ENCODE data around the gene MRPL20.

DNA sequence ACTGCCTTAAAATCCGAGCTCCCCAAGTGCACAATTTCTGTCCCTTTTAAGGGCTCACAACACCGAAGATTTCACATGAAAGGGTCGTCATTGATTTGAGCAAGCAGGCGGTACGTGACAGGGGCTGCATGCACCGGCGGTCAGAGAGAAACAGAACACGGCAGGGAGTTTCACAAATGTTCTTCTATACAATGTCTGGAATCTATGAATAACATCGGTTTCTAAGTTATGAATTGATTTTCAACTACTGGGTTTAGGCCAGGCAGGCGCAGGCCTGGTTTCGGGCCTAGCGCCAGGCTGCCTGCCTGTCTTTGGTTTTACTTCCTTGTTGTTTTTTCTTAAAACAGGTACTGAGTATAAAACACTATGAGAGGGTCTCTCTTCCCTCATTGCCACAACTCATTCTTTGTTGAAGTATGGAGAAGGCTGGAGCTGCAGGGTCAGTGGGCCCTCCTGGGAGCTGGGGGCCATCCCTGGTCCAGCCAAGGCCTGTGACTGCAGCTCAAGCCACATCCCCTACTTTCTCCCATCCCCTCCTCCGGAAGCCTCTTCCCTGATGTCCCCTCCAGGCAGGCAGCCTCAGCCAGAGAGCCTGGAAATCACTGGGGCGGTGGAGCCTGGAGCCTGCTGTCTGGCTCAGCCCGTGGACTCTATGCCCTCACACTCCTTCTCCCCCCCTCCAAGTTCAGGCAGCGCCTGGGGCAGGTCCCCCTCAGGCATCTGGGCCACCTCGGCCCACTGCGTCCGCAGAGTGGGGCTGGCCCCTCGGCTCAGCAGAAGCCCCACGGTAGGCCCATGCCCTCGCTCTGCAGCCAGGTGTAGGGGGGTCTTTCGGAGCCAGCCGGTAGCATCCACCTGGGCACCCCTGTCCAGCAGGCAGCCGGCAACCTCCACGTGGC lies 11.6 kb upstream of the MRPL20 start:
- TF ChIP-seq, protein P1, sequence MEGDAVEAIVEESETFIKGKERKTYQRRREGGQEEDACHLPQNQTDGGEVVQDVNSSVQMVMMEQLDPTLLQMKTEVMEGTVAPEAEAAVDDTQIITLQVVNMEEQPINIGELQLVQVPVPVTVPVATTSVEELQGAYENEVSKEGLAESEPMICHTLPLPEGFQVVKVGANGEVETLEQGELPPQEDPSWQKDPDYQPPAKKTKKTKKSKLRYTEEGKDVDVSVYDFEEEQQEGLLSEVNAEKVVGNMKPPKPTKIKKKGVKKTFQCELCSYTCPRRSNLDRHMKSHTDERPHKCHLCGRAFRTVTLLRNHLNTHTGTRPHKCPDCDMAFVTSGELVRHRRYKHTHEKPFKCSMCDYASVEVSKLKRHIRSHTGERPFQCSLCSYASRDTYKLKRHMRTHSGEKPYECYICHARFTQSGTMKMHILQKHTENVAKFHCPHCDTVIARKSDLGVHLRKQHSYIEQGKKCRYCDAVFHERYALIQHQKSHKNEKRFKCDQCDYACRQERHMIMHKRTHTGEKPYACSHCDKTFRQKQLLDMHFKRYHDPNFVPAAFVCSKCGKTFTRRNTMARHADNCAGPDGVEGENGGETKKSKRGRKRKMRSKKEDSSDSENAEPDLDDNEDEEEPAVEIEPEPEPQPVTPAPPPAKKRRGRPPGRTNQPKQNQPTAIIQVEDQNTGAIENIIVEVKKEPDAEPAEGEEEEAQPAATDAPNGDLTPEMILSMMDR (IDR thresholded peaks at IDR 0.05; ENCODE audit: low read length) = no peak
- no peak for TF ChIP-seq EZH2 (IDR thresholded peaks at IDR 0.05; ENCODE audit: borderline replicate concordance, low read length)

All from OCI-LY1 (cell line).